Ramos (cell line): ENCODE measurements around the gene NGB.

Experiments
- in situ Hi-C: fragments of 300-500 bp; cut with MboI; formaldehyde crosslinking; loops from one replicate; pipeline ENCODE4 v1.14.3; 2022; ENCODE audit warnings: low sequenced_read_pairs; ENCODE audit not compliant: unreplicated experiment

Gene NGB

GRCh38 chr14:77240336-77240915 lies 30.6 kb downstream of the NGB start:
- in situ Hi-C loops: no loop called here

DNA sequence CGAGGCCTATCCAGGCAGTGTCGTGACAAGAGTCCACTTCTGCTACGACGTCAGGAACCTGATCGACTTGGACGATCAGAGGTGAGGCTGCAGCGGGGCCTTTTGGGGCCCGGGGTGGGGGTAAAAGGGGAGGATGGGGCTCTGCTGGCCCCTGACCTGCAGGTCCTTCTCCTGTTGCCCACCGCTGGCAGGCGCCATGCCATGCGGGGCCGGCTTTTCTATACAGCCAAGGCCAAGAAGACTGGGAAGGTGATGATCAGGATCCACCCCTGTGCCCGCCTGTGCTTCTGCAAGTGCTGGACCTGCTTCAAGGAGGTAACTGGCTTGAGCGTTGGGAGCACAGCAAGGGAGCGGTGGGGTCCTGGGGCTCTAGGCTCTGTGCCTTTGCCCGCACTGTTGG lies 31.6 kb downstream of the NGB start:
- in situ Hi-C loops: no loop called here

DNA sequence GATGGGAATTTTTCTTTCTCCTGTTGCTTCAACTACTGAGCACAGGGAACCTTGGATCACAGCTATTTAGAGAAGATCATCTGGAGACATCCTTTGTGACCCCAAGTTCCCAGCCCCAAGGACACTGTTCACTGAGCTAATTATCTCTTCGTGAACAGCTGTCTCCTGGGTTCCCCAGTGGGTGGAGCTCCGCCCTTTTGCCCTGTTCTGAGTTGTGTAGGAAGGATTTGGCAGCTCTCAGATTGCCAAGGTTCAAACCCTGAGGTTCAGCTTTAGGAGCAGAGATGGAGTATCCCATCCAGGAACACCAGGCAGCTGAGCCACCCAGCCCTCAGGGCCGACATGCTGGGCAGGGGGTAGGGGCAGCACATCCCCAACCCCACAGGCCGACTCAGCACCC lies 32.0 kb downstream of the NGB start:
- in situ Hi-C loops: no loop called here

- in situ Hi-C loops: no loop called here
These were observed 32.6 kb downstream of the NGB start for GRCh38 chr14:77238356-77238755.

DNA sequence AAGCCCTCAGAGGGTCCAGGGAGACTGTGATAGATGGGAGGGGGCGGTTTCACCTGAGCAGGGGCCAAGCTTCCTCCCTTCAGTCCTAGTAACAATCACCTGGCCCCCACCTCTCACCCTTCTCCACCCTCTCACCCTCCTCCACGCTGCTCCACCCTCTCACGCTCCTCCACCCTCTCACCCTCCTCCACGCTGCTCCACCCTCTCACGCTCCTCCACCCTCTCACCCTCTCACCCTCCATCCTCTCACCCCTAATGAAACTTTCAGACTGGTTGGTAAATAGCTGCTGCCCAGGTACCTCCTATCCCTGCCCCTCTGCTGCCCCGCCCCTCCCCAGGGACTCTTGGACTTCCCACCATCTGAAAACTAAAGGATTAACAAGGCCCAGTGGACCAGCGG lies 34.2 kb downstream of the NGB start:
- in situ Hi-C loops: no loop called here

GRCh38 chr14:77231721-77232120 lies 39.3 kb downstream of the NGB start:
- in situ Hi-C loops: no loop called here

DNA sequence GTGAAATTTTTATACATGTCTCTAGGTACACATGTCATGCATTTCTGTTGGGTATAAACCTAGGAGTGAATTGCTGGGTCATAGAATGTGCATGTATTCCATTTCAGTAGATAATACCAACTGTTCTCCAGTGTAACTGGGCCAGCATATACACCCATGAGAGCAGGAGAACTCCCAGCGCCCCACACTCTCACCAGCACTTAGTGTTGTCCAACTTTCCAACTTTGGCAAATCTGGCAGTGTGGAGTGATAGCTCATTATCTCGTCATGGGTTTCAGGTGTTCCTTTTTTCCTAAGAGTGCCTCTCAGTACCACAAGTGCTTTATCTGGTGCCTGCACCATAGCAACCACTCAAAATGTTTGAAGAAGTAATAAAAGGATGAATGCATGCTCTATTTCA lies 40.1 kb downstream of the NGB start:
- in situ Hi-C loops: no loop called here

- in situ Hi-C loops: no loop called here
These were observed 43.0 kb downstream of the NGB start for GRCh38 chr14:77228056-77228455.

GRCh38 chr14:77225892-77226557 lies 45.0 kb downstream of the NGB start:
- in situ Hi-C loops: no loop called here

DNA sequence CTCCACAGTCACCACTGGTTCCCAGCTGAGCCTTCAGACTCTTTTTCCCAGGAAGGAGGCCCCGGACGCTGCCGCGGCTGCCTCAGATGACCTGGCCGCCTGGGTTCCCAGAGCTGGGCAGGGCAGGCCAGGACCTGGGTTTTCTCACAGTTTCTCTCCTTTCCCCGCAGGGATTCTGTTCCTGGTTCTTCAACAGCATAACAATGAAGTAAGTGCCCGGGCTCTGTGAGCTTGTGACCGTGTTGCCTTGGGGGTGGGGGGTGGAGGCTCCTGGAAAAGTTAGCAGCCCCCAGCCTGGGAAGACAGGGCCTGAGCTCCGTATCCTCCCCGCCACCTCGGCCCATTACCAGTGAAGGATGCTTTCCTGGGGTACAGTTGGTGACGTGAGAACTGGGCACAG lies 45.8 kb downstream of the NGB start:
- in situ Hi-C loops: no loop called here

GRCh38 chr14:77224212-77224611 lies 46.8 kb downstream of the NGB start:
- in situ Hi-C loops: no loop called here

GRCh38 chr14:77222546-77223225 lies 48.3 kb downstream of the NGB start:
- in situ Hi-C loops: no loop called here

- in situ Hi-C loops: no loop called here
These were observed 49.6 kb downstream of the NGB start for GRCh38 chr14:77221241-77221871.

DNA sequence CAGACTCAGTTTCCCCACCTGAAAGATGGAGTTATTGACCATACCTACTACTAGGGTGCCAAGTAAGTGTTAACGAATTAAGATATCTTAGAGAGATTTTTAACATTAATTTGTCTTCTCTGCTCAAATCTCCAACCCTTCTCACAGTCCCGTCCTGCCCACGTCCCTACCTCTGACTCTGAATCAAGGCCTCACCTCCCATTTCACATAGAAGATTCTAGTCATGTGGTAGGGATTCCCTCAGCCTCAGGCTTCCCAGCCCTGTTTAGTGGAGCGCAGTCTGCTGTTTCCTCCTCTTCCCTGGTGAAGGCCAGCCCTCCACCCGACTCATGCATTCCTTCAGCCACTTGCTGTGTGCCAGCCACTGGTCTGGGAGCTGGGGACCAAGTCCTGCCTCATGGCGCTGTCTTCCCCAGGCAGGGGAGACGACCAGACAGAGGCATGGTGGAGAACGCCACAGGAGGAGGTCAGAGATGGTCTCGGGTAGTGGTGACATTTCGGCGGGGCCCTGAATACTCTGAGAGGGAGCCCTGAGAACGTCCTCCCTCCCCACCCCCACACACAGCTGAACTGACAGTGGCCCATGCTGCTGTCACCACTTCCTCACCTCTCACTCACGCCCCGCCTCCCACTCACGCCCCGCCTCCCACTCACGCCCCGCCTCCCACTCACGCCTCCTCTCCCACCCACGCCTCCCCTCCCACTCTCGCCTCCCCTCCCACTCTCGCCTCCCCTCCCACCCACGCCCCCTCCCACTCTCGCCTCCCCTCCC lies 50.6 kb downstream of the NGB start:
- in situ Hi-C loops: no loop called here

DNA sequence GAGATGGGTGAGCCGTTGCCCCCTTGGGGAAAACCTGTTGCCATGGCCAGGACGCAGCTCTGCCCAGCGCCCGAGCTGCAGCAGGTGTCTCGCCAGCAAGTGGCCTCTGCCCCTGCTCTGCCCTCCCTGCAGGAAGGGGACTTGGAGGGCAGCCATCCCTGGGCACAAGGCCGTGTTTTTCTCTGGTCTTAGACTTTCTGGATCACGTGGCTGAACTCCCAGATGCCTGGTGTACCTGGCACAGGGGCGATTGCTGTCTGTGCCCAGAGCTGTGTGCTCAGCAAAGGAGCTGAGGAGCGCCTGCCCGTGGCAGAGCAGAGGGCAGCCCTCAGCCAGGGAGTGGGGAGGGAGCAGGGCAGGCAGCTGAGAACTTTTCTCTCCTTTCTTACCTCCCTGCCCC lies 51.4 kb downstream of the NGB start:
- in situ Hi-C loops: no loop called here

DNA sequence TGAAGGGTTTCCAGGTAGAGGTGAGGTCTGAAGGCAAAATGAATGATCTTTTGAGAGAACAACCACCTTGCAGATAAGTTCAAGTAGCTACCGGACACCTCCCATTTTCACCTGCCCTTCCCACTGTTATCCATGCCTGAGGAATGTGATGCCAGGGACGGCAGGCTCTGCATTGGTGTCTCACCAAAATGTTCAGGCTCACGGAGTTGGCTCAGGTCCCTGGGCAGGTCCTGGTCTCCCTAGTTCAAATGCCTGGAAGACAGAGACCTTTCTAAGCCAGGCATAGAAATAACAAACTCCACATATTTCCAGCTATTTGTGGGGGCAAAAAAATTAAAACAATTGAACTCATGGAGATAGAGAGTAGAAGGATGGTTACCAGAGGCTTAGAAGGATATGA lies 53.5 kb downstream of the NGB start:
- in situ Hi-C loops: no loop called here
